ENCODE data around the gene LSS. TPM values are rescaled to one million over a fixed set of nuclear protein-coding genes. Genes with fewer than 3 reads are reported as not detected.

Gene LSS
- total RNA-seq, 4 donors from 2014 or later = 53.2 to 75.2 (median 62.3) TPM

DNA sequence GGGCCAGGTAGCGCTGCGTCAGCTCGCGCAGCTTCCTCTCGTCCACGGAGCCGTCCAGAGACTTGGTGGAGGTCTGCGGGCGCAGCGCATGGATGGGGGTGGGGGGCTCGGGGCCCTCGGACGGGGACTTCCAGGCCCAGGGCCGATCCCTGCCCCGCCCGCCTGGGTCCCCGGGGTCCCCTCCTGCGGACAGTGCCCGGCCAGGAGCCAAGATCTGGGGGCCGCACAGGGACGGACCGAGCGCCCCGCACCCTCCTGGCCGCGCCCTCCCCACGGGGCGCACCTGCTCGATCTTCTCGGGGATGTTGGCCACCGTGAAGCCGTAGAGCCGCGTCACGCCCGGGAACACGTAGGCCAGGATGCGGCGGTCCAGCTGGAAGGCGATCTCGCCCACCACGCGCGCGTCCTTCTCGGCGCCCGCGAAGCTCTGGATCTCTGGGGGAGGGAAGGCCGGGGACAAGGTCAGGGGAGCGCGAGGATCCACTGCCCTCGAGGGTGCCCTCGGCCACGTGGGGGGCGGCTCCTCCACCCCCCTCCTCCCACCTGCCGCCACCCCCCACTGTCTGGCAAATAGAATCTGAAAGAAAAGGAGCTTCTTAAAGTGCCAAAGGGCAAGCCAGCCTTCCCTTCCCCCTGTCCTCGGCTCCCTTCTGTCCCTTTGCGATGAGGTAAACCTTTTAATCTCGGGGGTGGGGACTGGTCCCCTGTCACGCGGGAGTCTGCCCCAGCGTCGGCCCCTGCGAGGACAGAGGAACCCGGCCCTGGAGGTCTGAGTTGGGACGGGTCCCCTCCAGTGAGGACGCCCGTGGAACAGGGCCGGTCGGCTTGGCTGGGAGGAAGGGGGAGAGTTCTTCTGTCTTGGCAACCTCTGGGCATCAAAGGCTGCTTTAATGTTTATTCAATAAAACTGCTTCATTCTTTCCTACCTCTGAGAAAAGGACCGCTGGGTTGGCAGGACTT is 66.7 kb downstream of the LSS start:
- Histone ChIP-seq H3K36me3 (no peaks in the 10 kb centered on the region), H3K9me3 (no peaks in the 10 kb centered on the region), H3K27ac (no peak overlapping the region), H3K4me1 (peaks cover 0 to 3% (median 0%) of the 10 kb centered on the region in 4 donors), H3K4me3 (no peak overlapping the region), H3K27me3 (peaks cover 29% of the 10 kb centered on the region)
- intact Hi-C loops (cut with DNase I; ENCODE audit: low total_unique reads) = no loop called here
- no peak for DNase-seq
- in situ Hi-C loops (cut with MboI; ENCODE audit: low pct_ligation_motif_present in 1 of 4, low pct_unique_long_range_greater_than_20kb in 1 of 4, low sequenced_read_pairs in 3 of 4) = no loop called here
- WGBS, 2 donors (ENCODE audit: low coverage in 1 of 2) = 78 to 84% methylated on average over 5 to 64 of the region's 72 CpGs
- TF ChIP-seq POLR2A (IDR thresholded peaks at IDR 0.05) (no peak), EP300 (IDR thresholded peaks at IDR 0.05; ENCODE audit: low read depth) (no peak), CTCF (IDR thresholded peaks at IDR 0.05) (no peak), POLR2AphosphoS5 (IDR thresholded peaks at IDR 0.05) (no peak)

- in situ Hi-C loops (cut with MboI; ENCODE audit: low pct_ligation_motif_present in 1 of 4, low pct_unique_long_range_greater_than_20kb in 1 of 4, low sequenced_read_pairs in 3 of 4) = no loop called here
- no peaks in the 10 kb centered on the region for H3K9me3 ChIP-seq
- 64% methylated on average over 70 of the region's 72 CpGs; no CpG with 5 or more reads in 1 of the 2 donors for WGBS, 2 donors (ENCODE audit: low coverage in 1 of 2)
- TF ChIP-seq EP300 (IDR thresholded peaks at IDR 0.05; ENCODE audit: low read depth) = no peak
- no peak for TF ChIP-seq POLR2AphosphoS5 (IDR thresholded peaks at IDR 0.05)
- no peak for TF ChIP-seq CTCF (IDR thresholded peaks at IDR 0.05)
- no peak for TF ChIP-seq POLR2A (IDR thresholded peaks at IDR 0.05)
- H3K4me3 ChIP-seq = peak overlapping the region in 1 of 4 donors; percentile 21
- peaks cover 0 to 3% (median 0%) of the 10 kb centered on the region in 4 donors for H3K4me1 ChIP-seq
- intact Hi-C loops (cut with DNase I; ENCODE audit: low total_unique reads) = no loop called here
- H3K27me3 ChIP-seq = peaks cover 29% of the 10 kb centered on the region
- H3K36me3 ChIP-seq = no peaks in the 10 kb centered on the region
- DNase-seq = peak; percentile 5
- no peak overlapping the region for H3K27ac ChIP-seq
These were observed 67.5 kb downstream of the LSS start for GRCh38 chr21:46160907-46161632.

- H3K27me3 ChIP-seq = peaks cover 29% of the 10 kb centered on the region
- no peak overlapping the region for H3K27ac ChIP-seq
- H3K4me1 ChIP-seq = peaks cover 0 to 3% (median 0%) of the 10 kb centered on the region in 4 donors
- H3K9me3 ChIP-seq = no peaks in the 10 kb centered on the region
- no peak for TF ChIP-seq POLR2A (IDR thresholded peaks at IDR 0.05)
- no peak for TF ChIP-seq POLR2AphosphoS5 (IDR thresholded peaks at IDR 0.05)
- TF ChIP-seq CTCF (IDR thresholded peaks at IDR 0.05) = no peak
- TF ChIP-seq EP300 (IDR thresholded peaks at IDR 0.05; ENCODE audit: low read depth) = no peak
- H3K36me3 ChIP-seq = no peaks in the 10 kb centered on the region
- H3K4me3 ChIP-seq = no peak overlapping the region
- WGBS, 2 donors (ENCODE audit: low coverage in 1 of 2) = 90 to 100% methylated on average over 5 to 16 of the region's 22 CpGs
- in situ Hi-C loops (cut with MboI; ENCODE audit: low pct_ligation_motif_present in 1 of 4, low pct_unique_long_range_greater_than_20kb in 1 of 4, low sequenced_read_pairs in 3 of 4) = no loop called here
- intact Hi-C loops (cut with DNase I; ENCODE audit: low total_unique reads) = no loop called here
- DNase-seq = peak; percentile 5
These were observed 68.0 kb downstream of the LSS start for GRCh38 chr21:46160657-46160906.

Measured in transverse colon (tissue), 4 donors.